Spinal cord (tissue), 10 donors: ENCODE results near the gene CALD1. TPM values are rescaled to one million over a fixed set of nuclear protein-coding genes. Genes with fewer than 3 reads are reported as not detected.
A peak's percentile ranks its signal among the peaks of the same experiment; 100 is the strongest.

Experiments
- DNase-seq, 6 donors: peaks; one replicate each; pipeline versions ENCODE4 v3.0.0 to v3.0.0-alpha.2; 2013 to 2015; ENCODE audit warnings: low spot score in 6 of 6, low read depth in 4 of 6
- H3K27ac ChIP-seq: one replicate; pipeline ENCODE4 v1.5.1; 2013; ENCODE audit warnings: low read depth, low read length, control low read depth
- H3K27me3 ChIP-seq: one replicate; pipeline ENCODE4 v1.6.1; 2013; ENCODE audit warnings: low read length; ENCODE audit not compliant: control insufficient read depth, insufficient read depth
- H3K36me3 ChIP-seq: one replicate; pipeline ENCODE4 v1.6.1; 2013; ENCODE audit warnings: low read length; ENCODE audit not compliant: control insufficient read depth, insufficient read depth
- H3K4me1 ChIP-seq: one replicate; pipeline ENCODE4 v1.6.1; 2013; ENCODE audit warnings: low read length; ENCODE audit not compliant: control insufficient read depth, insufficient read depth
- H3K4me3 ChIP-seq: one replicate; pipeline ENCODE4 v1.5.1; 2013; ENCODE audit warnings: low read depth, low read length, control low read depth
- H3K9me3 ChIP-seq: one replicate; pipeline ENCODE4 v1.6.1; 2013; ENCODE audit warnings: low read length; ENCODE audit not compliant: control insufficient read depth, insufficient read depth
- WGBS: methylation state at CpG from one replicate; pipeline ENCODE4 v1.1.5; 2013; ENCODE audit warnings: missing lambda C conversion rate; ENCODE audit not compliant: insufficient coverage; 5-methylcytosine and 5-hydroxymethylcytosine counted together
- polyA plus RNA-seq, 2 donors: library from polyadenylated mRNA; unstranded; fragments of 120-200 nt; gene quantifications; one replicate each; pipeline ENCODE4 v1.2.1, GENCODE V29; 2013; ENCODE audit not compliant: insufficient read length in 2 of 2
- total RNA-seq, 2 donors: library from RNA; depleted of rRNA in 1 of 2; stranded (reverse); fragments of 120-200 nt in 1 of 2; fragments of >200 nt in 1 of 2; gene quantifications; one replicate each; pipeline versions ENCODE4 v1.2.3 to v1.2.4, GENCODE V29; 2013 to 2014
- donor health status: healthy.

CALD1 gene
- total and polyA plus RNA-seq, 4 donors: 77.4 to 162 (median 111) TPM

GRCh38 chr7:134920026-134920753 lies 140.8 kb downstream of the CALD1 start:
- DNase-seq: no peak
- Histone ChIP-seq H3K4me3 (no peak overlapping the region), H3K27ac (no peak overlapping the region), H3K27me3 (no peaks in the 10 kb centered on the region), H3K36me3 (no peaks in the 10 kb centered on the region), H3K4me1 (no peaks in the 10 kb centered on the region), H3K9me3 (no peaks in the 10 kb centered on the region)
- no CpG with 5 or more reads among the region's 2 CpGs for WGBS

GRCh38 chr7:134922720-134923704 lies 143.6 kb downstream of the CALD1 start:
- Histone ChIP-seq H3K4me1 (no peaks in the 10 kb centered on the region), H3K9me3 (no peaks in the 10 kb centered on the region), H3K27me3 (no peaks in the 10 kb centered on the region), H3K4me3 (no peak overlapping the region), H3K27ac (no peak overlapping the region), H3K36me3 (no peaks in the 10 kb centered on the region)
- DNase-seq: no peak
- WGBS: 94% methylated on average over 3 of the region's 5 CpGs

- 96% methylated on average over 3 of the region's 5 CpGs for WGBS
- DNase-seq: no peak
- Histone ChIP-seq H3K27ac (no peak overlapping the region), H3K27me3 (no peaks in the 10 kb centered on the region), H3K9me3 (no peaks in the 10 kb centered on the region), H3K36me3 (peaks cover 3% of the 10 kb centered on the region), H3K4me3 (no peak overlapping the region), H3K4me1 (no peaks in the 10 kb centered on the region)
These were observed 146.3 kb downstream of the CALD1 start for GRCh38 chr7:134925766-134926165.

GRCh38 chr7:134926396-134926795 lies 147.0 kb downstream of the CALD1 start:
- WGBS: no CpG with 5 or more reads among the region's 1 CpG
- Histone ChIP-seq H3K27ac (no peak overlapping the region), H3K27me3 (no peaks in the 10 kb centered on the region), H3K36me3 (peaks cover 3% of the 10 kb centered on the region), H3K4me3 (no peak overlapping the region), H3K9me3 (no peaks in the 10 kb centered on the region), H3K4me1 (no peaks in the 10 kb centered on the region)
- DNase-seq: no peak

GRCh38 chr7:134927076-134927475 lies 147.6 kb downstream of the CALD1 start:
- Histone ChIP-seq H3K4me1 (no peaks in the 10 kb centered on the region), H3K9me3 (no peaks in the 10 kb centered on the region), H3K27me3 (no peaks in the 10 kb centered on the region), H3K36me3 (peaks cover 3% of the 10 kb centered on the region), H3K4me3 (no peak overlapping the region), H3K27ac (no peak overlapping the region)
- DNase-seq: no peak
- WGBS: no CpG with 5 or more reads among the region's 2 CpGs

GRCh38 chr7:134927723-134928122 lies 148.3 kb downstream of the CALD1 start:
- H3K4me3 ChIP-seq: no peak overlapping the region
- H3K4me1 ChIP-seq: no peaks in the 10 kb centered on the region
- H3K27me3 ChIP-seq: no peaks in the 10 kb centered on the region
- peaks cover 3% of the 10 kb centered on the region for H3K36me3 ChIP-seq
- no peak overlapping the region for H3K27ac ChIP-seq
- no peaks in the 10 kb centered on the region for H3K9me3 ChIP-seq
- WGBS: no CpG with 5 or more reads among the region's 3 CpGs
- no peak for DNase-seq

GRCh38 chr7:134928554-134928953 lies 149.1 kb downstream of the CALD1 start:
- Histone ChIP-seq H3K36me3 (peaks cover 6% of the 10 kb centered on the region), H3K9me3 (no peaks in the 10 kb centered on the region), H3K27ac (no peak overlapping the region), H3K4me1 (no peaks in the 10 kb centered on the region), H3K27me3 (no peaks in the 10 kb centered on the region), H3K4me3 (no peak overlapping the region)
- 95% methylated on average over 18 of the region's 18 CpGs for WGBS
- no peak for DNase-seq

- H3K9me3 ChIP-seq: no peaks in the 10 kb centered on the region
- H3K4me3 ChIP-seq: no peak overlapping the region
- peaks cover 12% of the 10 kb centered on the region for H3K36me3 ChIP-seq
- no CpG with 5 or more reads among the region's 1 CpG for WGBS
- no peaks in the 10 kb centered on the region for H3K27me3 ChIP-seq
- no peak for DNase-seq
- no peaks in the 10 kb centered on the region for H3K4me1 ChIP-seq
- no peak overlapping the region for H3K27ac ChIP-seq
These were observed 152.1 kb downstream of the CALD1 start for GRCh38 chr7:134931487-134931886.

- Histone ChIP-seq H3K4me1 (no peaks in the 10 kb centered on the region), H3K27me3 (no peaks in the 10 kb centered on the region), H3K36me3 (peaks cover 12% of the 10 kb centered on the region), H3K4me3 (no peak overlapping the region), H3K27ac (no peak overlapping the region), H3K9me3 (no peaks in the 10 kb centered on the region)
- DNase-seq: peak in 1 of 6 donors; percentile 8
- WGBS: 85% methylated on average over 16 of the region's 17 CpGs
These were observed 153.4 kb downstream of the CALD1 start for GRCh38 chr7:134932707-134933370.
